Measurements from ENCODE around the gene VPS41.

GRCh38 chr7:38703093-38703492 is 205.9 kb downstream of the VPS41 start:
- TF ChIP-seq CTCF (IDR thresholded peaks at IDR 0.05) = no peak
- no peak for TF ChIP-seq POLR2A (IDR thresholded peaks at IDR 0.05)
